Measurements from ENCODE around the gene CTR9.
A peak's percentile ranks its signal among the peaks of the same experiment; 100 is the strongest.

Gene CTR9

DNA sequence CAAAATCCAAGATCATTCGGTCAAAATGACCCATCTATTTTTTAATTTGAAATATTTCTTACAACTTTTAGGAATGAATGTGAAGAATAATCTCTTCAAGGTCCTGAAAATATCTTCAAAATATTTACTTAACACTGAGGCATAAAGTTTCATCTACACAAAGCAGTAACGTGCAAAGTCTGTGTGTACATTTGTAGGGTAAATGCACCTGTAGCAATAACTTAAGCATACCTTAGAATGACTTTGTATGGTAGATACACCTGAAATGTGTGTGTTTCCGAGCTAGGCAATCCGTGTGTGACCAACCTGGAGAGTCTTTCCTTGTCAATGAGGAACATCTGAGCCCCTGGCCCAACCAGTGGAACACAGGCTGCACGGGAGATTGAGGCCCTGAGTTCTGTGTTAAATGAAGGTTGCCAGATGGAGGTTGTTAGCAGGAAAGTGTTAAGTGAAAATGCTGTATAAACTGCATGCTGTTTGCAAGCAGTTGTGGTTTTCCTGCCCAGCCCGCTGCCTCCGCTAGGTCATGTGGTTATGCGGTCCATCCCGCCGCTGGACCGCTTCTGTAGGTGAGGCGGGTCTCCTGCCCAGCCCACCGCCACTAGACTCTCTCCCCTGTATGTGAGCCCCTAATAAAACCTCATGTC lies 7.6 kb upstream of the CTR9 start:
- DNase-seq: no peak

DNA sequence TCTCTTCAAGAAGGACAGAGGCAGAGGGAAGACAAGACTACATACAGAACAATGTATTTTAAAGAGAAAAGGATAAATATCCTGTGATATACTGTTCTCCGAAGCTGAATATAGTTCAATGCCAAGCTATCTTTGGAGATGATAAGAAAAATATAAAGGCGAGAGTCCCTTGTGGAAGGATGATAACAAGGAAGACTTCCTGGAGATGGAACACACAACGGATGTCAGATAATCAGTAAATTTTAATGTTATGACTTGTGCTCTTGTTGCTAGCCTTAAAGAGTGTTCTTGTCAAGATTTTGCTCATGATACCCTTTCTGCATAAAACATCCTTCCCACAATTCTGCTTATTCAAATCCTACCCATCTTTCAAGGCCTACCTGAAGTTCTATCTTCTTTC lies 6.8 kb upstream of the CTR9 start:
- DNase-seq: no peak

DNA sequence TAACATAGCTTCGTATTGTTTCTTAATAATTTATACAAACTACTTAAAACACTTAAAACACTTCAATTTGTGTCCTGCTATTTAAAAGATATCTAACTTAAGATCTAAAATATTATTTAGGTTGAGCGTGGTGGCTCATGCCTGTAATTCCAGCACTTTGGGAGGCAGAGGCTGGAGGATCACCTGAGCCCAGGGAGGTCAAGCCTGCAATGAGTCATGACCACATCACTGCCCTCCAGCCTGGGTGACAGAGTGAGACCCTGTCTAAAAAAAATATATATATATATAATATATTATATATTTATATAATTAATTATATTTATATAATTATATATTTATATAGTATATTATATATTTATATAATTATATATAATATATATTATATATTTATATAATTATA lies 4.2 kb upstream of the CTR9 start:
- no peak for DNase-seq

DNA sequence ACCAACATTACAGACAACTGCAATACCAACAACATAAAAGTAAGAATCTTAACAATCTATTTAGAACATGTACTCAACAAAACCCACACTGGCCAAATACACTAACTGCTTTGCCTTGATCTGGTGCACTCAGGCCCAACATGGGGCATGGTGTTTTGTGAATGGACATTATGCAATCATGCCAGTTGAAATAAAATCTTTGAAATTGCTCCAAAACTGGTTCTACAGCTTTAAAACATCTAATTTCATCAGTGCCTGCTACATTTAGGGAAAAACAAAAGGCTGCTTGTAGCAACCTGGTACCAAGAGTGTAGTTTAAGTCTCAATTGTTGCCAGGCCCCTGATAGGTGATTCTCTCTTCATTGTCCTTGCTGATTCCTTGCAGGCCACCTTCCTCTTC lies 3.3 kb upstream of the CTR9 start:
- no peak for DNase-seq

DNA sequence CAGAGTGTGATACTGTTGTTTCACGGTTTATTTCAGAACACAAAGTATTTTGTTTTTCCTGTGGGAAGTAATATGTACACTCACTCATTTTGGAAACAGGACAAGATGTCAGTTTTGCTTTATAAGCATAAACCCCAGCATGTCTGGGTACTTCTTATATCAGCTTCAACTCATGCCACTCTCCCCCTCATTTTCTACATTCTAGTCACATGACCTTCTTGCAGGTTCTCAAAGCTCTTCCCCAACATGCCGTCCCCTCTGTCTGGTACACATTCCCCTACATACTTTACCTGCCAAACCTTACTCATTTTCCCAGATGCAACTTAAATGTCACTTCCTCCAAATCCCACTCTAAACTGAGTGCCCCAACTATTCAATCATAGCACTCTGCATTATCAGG lies 1.6 kb upstream of the CTR9 start:
- no peak for DNase-seq

DNA sequence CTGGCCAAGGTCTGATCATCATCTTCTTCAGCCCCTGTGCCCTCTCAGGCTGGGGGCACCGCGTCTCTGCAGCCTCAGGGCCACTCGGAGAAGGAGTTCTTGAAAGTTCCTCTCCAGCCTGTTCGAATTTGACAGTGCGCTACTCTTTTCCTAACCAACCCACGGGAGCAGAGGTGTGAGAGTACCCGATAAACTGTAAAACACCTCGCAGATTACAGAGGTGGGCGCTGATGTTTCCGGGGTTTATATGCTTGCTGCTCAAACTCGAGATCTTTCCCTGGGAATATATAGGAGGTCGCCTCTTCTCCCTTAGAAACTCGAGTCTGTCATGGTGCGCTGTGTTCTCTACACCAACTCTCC lies 515 bp downstream of the CTR9 start:
- no peak for DNase-seq

DNA sequence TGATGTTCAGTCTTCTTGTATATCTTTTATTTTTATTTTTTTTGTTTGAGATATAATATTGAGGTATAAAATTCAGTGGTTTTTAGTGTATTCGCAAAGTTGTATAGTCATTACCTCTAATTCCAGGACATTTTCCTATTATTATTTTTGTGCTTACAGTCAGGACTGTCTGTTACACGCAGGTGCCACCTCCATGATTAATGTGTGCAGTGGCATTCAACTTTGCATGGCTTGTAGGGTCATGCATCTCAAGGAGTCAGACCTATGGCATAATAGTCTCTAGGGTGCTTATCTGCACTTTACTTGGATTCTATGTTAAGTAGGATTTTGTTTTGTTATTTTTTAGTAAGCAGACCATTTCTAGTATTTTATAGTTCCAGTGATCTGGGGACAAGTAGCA lies 1.0 kb downstream of the CTR9 start:
- no peak for DNase-seq

DNA sequence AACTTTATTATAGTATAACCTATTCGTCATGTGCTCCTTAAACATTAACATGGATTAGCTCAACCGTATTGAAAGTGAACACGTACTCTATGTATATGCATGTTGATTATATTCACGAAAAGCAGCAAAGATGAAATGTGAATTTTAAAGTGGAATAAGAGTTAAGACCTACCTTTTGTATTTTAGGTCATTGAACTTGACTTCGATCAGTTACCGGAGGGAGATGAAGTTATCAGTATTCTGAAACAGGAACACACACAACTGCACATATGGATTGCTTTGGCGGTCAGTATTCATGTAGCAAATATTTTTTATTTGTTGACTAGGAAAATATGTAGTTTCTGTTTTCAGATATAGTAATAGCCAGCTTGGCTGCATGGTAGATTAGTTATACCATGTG lies 1.4 kb downstream of the CTR9 start:
- no peak for DNase-seq

DNA sequence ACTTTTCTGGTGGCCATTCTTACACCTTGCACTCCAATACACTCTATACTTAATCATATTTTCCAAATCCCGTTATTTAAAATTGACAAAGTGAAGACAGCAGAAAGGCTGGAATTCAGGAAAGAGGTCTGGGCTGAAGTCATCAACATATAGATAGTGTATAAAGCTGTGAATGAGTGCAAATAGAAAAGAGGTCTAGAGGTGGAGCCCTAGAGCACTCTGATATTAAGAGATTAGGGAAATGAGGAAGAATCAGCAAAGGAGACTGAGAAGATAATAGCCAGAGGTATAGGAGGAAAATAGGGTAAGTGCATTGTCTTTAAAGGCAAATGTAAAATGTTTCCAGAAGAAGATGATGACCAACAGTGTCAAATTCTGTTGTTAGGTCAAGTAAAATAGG lies 7.9 kb downstream of the CTR9 start:
- DNase-seq: no peak

DNA sequence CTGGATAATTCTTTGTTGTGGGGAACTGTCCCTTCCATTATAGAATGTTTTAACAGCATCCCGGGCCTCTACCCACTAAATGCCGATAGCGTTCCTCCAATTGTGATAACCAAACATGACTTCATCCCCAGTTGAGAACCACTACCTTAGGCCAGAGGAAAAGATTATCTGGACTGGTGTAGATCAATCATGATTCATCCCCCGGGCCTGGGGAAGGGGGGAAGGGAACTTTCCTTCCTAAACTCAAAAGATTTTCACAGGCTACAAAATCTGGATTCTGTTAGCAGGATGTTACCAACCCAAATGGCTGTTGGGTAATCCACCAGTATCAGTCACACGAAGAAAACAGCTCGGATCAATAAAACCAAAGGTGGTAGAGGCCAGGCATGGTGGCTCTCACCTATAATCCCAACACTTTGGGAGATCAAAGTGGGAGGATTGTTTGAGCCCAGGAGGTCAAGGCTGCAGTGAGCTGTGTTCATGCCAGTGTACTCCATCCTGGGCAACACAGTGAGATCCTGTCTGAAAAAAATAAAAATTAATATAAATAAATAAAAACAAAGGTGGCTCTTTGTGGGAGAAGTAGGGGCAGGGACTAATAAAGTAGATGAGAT lies 10.1 kb downstream of the CTR9 start:
- DNase-seq: no peak

DNA sequence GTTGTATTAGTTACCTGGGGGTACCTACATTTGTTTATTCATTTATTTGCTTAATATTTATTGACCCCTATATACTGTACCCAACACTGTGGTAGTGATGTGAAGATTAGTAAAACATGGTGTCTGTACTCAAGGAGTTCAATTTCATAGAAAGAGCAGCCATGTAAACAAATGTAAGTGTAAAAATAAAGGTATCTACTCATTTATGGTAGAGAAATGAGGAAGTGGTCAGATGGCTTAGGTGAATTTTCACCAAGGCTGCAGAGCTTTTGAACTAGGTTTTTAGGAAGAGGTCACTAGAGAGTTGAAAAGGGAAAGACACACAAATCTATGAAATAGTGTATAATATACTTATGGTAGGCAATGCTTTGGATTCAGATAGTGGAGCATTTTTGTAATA lies 11.1 kb downstream of the CTR9 start:
- no peak for DNase-seq

DNA sequence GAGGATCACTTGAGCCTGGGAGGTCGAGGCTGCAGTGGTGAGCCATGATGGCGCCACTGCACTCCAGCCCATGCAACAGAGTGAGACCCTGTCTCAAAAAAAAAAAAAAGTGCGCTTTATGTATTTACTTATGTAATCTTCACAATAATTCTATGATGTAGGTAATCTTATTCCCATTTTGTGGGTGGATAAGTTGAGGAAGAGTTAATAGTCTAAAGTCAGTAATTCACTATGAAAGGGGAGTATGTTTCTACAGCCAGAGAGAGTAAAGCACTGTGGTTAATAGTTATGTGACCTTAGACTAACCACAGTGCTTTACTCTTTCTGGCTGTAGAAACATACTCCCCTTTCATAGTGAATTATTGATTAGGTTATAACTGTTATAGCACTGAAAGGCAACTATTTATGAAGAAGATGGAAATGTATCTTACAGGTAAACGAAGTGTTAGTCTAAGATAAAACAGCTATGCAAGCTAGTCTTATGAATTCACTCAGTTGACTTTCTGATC lies 11.9 kb downstream of the CTR9 start:
- no peak for DNase-seq

DNA sequence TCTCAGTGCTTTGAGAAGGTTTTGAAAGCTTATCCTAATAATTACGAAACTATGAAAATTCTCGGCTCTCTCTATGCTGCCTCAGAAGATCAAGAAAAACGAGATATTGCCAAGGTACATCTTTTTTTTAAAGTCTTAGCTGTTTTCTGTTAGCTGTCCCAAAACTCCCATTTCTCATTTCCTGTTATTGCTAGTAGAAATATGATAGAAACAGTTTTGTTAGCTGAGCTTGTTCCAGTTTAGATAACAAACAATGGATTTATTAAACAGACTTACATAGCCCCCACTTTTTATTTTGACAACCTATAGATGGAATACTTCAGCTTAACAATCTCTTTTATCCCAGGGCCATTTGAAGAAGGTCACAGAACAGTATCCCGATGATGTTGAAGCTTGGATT lies 12.7 kb downstream of the CTR9 start:
- no peak for DNase-seq

DNA sequence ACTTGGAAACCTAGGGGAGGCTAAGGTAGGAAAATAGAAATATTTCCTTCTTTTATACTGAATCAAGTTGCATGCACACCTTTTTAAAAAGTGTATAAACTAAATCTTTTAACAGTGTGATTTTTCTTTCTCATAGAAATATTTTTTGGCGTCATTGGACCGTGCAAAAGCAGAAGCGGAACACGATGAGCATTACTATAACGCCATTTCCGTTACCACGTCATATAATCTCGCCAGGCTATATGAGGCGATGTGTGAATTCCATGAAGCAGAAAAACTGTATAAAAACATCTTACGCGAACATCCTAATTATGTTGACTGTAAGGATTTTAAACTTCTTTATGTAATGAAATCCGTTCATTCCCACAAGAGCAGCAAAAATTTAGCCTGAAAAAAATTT lies 13.4 kb downstream of the CTR9 start:
- DNase-seq: no peak

DNA sequence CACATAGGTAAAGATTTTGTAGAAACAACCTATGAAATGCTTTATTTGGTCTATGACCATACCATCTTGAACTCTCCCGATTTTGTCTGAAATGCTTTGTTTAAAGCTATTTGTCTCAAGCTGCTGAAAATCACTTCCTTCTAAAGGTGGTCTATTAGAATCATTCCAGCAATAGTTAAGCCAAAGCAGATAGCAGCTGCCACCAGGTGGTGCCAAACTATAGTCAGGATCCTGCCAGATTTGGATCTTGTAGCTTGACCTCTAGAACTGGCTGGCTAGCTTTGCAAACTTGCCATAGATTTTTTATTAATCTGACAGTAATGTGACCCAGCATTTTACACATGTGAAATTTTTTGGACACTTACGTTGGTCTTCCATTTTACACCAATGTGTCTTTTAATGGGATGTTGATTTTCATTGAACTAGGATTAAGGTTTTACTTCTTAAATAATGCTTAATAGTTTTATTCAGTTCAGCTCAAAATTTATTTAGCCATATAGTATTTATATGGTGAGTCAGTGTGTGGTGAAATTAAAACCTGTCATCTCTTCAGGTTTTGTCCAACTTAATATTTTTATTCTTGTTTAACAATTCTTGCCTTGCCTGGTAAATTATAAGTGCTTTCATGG lies 19.7 kb downstream of the CTR9 start:
- DNase-seq: peak; percentile 36

DNA sequence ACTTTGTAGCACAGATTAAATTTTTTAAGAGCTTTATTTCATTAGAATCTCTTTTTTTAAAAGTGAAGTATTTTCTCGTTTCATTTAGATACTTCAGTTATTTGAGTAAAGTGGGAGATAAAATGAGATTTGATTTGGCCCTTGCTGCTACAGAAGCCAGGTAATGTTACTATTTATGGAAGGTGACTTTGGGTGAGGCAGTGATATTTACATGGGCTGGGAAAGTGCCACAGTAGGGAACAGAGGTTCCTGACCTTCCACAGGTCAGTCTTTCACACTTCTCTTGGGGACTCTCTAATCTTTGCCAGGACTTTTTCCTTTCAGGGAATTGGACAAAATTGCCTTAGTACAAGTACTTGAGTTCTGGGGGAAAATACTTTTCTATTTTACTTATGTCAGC lies 20.4 kb downstream of the CTR9 start:
- no peak for DNase-seq

DNA sequence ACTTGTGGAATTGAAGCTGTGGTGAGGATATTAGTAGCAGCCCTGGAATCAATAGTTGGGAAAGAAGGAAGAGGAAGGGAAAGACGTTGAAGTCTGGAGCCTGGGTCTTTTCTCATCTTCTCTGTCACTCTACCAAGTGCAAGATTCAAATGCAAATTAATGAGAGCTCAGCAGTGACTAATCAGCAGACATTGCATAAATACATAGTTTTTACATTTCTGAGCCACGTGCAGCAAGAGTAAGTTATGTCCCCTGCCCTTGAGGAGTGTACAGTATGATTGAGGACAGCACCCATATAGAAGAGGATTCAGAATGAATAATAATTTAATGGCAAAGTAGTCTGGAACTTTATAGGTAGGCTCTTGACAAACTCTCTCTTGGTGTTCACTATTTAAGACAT lies 23.8 kb downstream of the CTR9 start:
- DNase-seq: no peak

DNA sequence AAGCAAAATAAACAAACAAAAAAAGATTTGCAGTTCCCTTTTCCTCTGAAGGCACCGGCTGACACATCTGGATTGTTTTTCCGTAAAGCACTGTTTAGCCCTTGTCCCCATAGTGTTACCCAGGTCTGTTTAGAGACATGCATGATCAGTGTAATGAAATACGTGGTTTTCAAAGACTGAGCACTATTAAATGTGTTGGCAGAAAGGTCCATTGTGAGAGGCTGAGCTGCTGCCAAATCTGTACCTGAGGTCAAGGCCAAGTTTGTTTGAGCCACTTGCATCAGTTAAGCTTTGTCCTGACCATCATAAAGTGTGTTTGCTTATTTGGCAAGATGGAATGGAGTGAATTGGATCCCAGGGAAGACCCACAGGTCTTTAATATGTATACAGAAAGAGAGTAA lies 26.3 kb downstream of the CTR9 start:
- DNase-seq: no peak

DNA sequence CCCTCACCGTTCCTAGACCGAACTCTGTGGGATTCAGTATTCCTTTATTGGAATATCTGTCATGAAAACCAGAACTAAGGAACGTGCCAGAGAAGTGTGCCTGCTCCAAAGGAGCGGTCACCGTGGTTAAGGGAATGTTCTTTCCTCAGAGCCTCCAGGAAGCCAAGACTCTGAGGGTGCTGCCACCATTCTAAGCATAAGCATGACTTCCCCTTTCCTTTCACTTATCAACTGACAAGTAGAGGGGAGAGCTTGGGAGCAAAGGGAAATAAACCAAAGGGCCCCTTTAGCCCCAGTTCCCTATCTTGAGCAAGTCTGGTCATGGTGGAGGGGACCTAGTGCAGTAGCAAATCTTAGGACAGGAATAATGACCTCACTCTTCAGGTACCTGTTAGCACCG lies 26.8 kb downstream of the CTR9 start:
- DNase-seq: no peak

DNA sequence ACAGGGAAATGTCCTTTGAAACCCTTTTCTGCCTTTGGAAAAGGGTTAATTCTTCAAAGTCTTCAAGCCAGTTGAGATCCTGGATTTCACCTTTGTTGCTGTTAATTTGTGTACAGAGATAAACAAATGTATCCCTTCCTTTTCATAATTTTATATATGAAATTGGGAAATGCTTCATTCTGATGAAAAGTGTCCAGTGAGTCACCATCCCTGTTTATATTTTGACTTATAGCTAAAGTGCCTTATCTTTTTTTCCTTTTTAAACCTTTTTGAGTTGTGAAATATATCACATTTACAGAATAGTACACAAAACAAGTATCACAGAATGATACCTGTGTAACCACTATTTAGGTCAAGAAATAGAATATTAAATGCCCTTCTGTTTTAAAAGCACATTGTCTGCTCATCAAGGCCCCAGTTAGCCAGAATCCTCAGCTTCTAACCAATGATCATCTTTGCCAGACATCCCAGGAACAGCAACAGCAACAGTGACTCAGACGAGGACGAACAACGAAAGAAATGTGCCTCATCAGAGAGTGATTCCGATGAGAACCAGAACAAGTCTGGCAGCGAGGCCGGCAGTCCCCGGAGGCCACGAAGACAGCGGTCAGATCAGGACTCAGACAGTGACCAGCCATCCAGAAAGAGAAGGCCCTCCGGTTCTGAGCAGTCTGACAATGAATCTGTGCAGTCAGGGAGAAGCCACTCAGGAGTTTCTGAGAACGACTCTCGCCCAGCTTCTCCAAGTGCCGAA lies 27.3 kb downstream of the CTR9 start:
- DNase-seq: peak; percentile 35

DNA sequence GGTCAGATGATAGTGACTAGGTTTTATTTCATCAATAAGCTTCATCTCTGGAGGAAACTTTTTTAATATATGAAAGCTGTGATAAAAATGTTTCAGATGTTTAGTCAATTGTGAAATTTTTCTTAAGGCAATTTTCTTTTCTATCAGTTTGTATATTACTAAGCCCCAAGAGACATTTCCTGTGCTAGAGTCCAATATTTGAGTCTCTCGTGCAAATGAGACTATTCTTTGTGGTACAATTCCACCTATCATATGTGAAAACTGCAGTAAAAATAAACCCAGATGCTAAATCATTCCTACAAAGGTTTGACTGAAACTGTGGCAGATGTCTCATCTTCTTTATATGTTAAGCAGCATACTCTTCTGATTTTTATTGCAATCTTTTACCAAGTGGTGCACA lies 28.0 kb downstream of the CTR9 start:
- no peak for DNase-seq

DNA sequence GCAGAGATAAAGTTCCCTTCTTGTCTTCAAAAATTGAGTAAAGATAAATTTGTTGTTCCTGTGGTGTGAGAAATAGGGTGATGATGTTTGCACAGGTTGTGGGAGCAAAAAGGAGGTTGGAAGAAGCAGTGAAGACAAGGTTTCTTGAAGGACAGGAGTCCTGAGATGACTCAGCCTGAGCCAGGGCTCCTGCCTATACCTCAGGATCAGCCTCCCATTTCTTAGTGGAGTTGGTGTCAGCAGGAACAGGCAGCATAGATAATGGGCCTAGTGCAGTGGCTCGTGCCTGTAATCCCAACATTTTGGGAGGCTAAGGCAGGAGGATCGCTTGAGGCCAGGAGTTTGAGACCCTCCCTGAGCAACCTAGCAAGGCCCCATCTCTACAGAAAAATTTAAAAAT lies 29.0 kb downstream of the CTR9 start:
- no peak for DNase-seq

DNA sequence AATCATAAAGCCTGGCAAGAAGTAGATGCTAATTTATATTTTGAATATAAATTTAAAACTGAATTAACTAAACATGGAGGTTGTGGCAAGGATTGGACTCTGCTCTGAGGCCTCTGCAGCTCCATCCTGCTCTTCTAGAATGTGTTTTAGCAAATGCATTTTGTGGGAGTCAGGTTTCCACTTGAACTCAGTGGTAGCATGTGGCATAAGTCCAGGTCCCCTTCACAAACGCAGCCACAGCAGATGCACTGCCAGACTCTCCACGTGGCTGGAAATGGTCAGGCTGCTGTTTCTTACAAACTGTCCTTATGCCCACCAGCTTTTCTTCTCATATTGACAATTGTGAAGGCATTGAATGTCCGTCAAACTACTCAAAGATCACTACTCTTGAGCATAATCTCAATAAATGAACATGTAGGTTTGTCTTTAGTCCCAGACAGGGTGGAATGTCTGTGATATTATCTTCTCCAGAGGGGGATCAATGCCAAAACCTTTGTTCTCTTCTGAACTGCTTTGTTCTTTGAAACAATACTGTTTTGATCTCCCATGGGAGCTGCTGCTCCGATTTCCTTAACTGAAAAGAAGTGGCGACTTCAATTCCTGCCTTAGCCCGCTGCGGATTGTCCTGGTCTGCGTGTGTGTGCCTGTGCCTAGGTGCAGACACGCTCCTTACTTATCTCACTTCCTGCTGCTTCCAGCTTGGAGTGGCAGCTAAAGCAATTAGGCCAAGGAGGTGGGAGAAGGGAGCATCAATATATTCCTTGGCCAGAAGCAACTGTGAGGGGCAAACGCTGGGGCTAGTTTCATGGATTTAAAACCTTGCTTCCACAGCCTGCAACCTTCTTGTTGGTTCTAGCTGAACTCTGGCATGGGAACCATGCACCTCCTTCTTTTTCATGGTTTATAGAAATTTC lies 33.4 kb downstream of the CTR9 start:
- peak; percentile 35 for DNase-seq
